HEK293 (cell line): Measurements from ENCODE around the gene CHST15.

Experiments
- CTCF ChIA-PET: fragments of 350-600 bp; formaldehyde crosslinking; extraction: SDS; loops from one replicate; lab custom pipeline; 2021; ENCODE audit warnings: antibody characterized with exemption; lab: Yijun Ruan, JAX
- POLR2A ChIA-PET: fragments of 300-600 bp; formaldehyde crosslinking; extraction: SDS; loops from one replicate; lab custom pipeline; 2020; ENCODE audit warnings: antibody characterized with exemption, inconsistent platforms; lab: Yijun Ruan, JAX
- H3K27ac ChIP-seq: fragments of 200-500 bp; sonication (Bioruptor generic); 2 replicates; pipeline ENCODE4 v1.5.1; 2014; ENCODE audit warnings: low read depth, low read length, control low read depth, inconsistent platforms; ENCODE audit errors: extremely low read depth
- H3K36me3 ChIP-seq, 2 experiments: fragments of 200-500 bp in 1 of 2; sonication (Bioruptor generic) in 1 of 2; 1 replicate in 1 of 2; 2 replicates in 1 of 2; pipeline ENCODE4 v1.5.1; 2014 to 2017; ENCODE audit warnings: inconsistent platforms in 2 of 2, low read length in 2 of 2; ENCODE audit not compliant: control insufficient read depth in 2 of 2, insufficient read depth in 1 of 2
- H3K4me1 ChIP-seq: fragments of 200-500 bp; sonication (Bioruptor generic); 2 replicates; pipeline ENCODE4 v1.5.1; 2014; ENCODE audit warnings: mild to moderate bottlenecking, low read length, inconsistent platforms; ENCODE audit not compliant: control insufficient read depth, insufficient read depth
- H3K4me3 ChIP-seq: 2 replicates; pipeline ENCODE4 v1.5.1; 2011; ENCODE audit warnings: low read depth, mild to moderate bottlenecking, control low read depth, low read length, moderate library complexity
- H3K9me3 ChIP-seq: fragments of 200-500 bp; sonication (Bioruptor generic); 2 replicates; pipeline ENCODE4 v1.5.1; 2014; ENCODE audit warnings: low read depth, low read length, inconsistent platforms; ENCODE audit not compliant: control insufficient read depth, insufficient read depth
- EGR2 ChIP-seq: fragments of 450-650 bp; formaldehyde crosslinking; IDR thresholded peaks from 2 replicates; pipeline ENCODE4 v1.5.1; 2016; ENCODE audit warnings: low read depth, missing biosample characterization, missing genetic modification characterization
- GLIS1 ChIP-seq: fragments of 450-650 bp; formaldehyde crosslinking; IDR thresholded peaks from 2 replicates; pipeline ENCODE4 v1.5.1; 2016; ENCODE audit warnings: missing biosample characterization, missing genetic modification characterization
- HOXC10 ChIP-seq: sonication (generic); formaldehyde crosslinking; IDR thresholded peaks from 2 replicates; pipeline ENCODE4 v1.8.1; 2023; ENCODE audit warnings: mild to moderate bottlenecking, missing genetic modification reagents
- MZF1 ChIP-seq: fragments of 450-650 bp; formaldehyde crosslinking; IDR thresholded peaks from 2 replicates; pipeline ENCODE4 v1.5.1; 2017; ENCODE audit warnings: missing biosample characterization, missing genetic modification characterization, borderline replicate concordance
- ZBTB17 ChIP-seq: fragments of 450-650 bp; formaldehyde crosslinking; IDR thresholded peaks from 2 replicates; pipeline ENCODE4 v1.5.1; 2016; ENCODE audit warnings: missing biosample characterization, missing genetic modification characterization
- ZBTB20 ChIP-seq: fragments of 450-650 bp; formaldehyde crosslinking; IDR thresholded peaks from 2 replicates; pipeline ENCODE4 v1.5.1; 2016; ENCODE audit warnings: missing biosample characterization, missing genetic modification characterization
- ZFP37 ChIP-seq: fragments of 450-650 bp; formaldehyde crosslinking; IDR thresholded peaks from 2 replicates; pipeline ENCODE4 v1.5.1; 2016; ENCODE audit warnings: missing biosample characterization, missing genetic modification characterization
- ZIC2 ChIP-seq: fragments of 450-650 bp; formaldehyde crosslinking; IDR thresholded peaks from 2 replicates; pipeline ENCODE4 v1.5.1; 2016; ENCODE audit warnings: missing biosample characterization, missing genetic modification characterization
- ZNF132 ChIP-seq: fragments of 450-650 bp; formaldehyde crosslinking; IDR thresholded peaks from 2 replicates; pipeline ENCODE4 v1.5.1; 2017; ENCODE audit warnings: missing biosample characterization, missing genetic modification characterization, borderline replicate concordance
- ZNF133 ChIP-seq: fragments of 450-650 bp; formaldehyde crosslinking; IDR thresholded peaks from 2 replicates; pipeline ENCODE4 v1.5.1; 2016; ENCODE audit warnings: missing biosample characterization, missing genetic modification characterization
- ZNF155 ChIP-seq: fragments of 450-650 bp; formaldehyde crosslinking; IDR thresholded peaks from 2 replicates; pipeline ENCODE4 v1.5.1; 2016; ENCODE audit warnings: missing biosample characterization, missing genetic modification characterization
- ZNF184 ChIP-seq: fragments of 450-650 bp; IDR thresholded peaks from 2 replicates; pipeline ENCODE4 v1.5.1; 2018; ENCODE audit warnings: missing biosample characterization, mild to moderate bottlenecking, missing genetic modification characterization
- ZNF2 ChIP-seq: fragments of 450-650 bp; formaldehyde crosslinking; IDR thresholded peaks from 2 replicates; pipeline ENCODE4 v1.5.1; 2016; ENCODE audit warnings: missing biosample characterization, missing genetic modification characterization
- ZNF221 ChIP-seq: fragments of 450-650 bp; formaldehyde crosslinking; IDR thresholded peaks from 2 replicates; pipeline ENCODE4 v1.5.1; 2017; ENCODE audit warnings: missing biosample characterization, missing genetic modification characterization, borderline replicate concordance
- ZNF239 ChIP-seq: fragments of 450-650 bp; formaldehyde crosslinking; IDR thresholded peaks from 2 replicates; pipeline ENCODE4 v1.5.1; 2016; ENCODE audit warnings: missing biosample characterization, missing genetic modification characterization
- ZNF266 ChIP-seq: fragments of 450-650 bp; formaldehyde crosslinking; IDR thresholded peaks from 2 replicates; pipeline ENCODE4 v1.5.1; 2016; ENCODE audit warnings: missing biosample characterization, missing genetic modification characterization, low read depth
- ZNF302 ChIP-seq: fragments of 450-650 bp; formaldehyde crosslinking; IDR thresholded peaks from 2 replicates; pipeline ENCODE4 v1.5.1; 2016; ENCODE audit warnings: missing biosample characterization, missing genetic modification characterization, low read depth
- ZNF362 ChIP-seq: fragments of 450-650 bp; formaldehyde crosslinking; IDR thresholded peaks from 2 replicates; pipeline ENCODE4 v1.5.1; 2016; ENCODE audit warnings: missing biosample characterization, missing genetic modification characterization
- ZNF416 ChIP-seq: fragments of 450-650 bp; formaldehyde crosslinking; IDR thresholded peaks from 2 replicates; pipeline ENCODE4 v1.5.1; 2016; ENCODE audit warnings: missing biosample characterization, missing genetic modification characterization
- ZNF426 ChIP-seq: fragments of 450-650 bp; formaldehyde crosslinking; IDR thresholded peaks from 2 replicates; pipeline ENCODE4 v1.5.1; 2017; ENCODE audit warnings: missing biosample characterization, missing genetic modification characterization, mild to moderate bottlenecking, inconsistent platforms, moderate library complexity
- ZNF704 ChIP-seq: fragments of 450-650 bp; formaldehyde crosslinking; IDR thresholded peaks from 2 replicates; pipeline ENCODE4 v1.5.1; 2016; ENCODE audit warnings: missing biosample characterization, missing genetic modification characterization
- ZNF707 ChIP-seq: fragments of 450-650 bp; formaldehyde crosslinking; IDR thresholded peaks from 2 replicates; pipeline ENCODE4 v1.5.1; 2016; ENCODE audit warnings: missing biosample characterization, missing genetic modification characterization
- ZNF792 ChIP-seq: fragments of 450-650 bp; formaldehyde crosslinking; IDR thresholded peaks from 2 replicates; pipeline ENCODE4 v1.5.1; 2016; ENCODE audit warnings: missing biosample characterization, missing genetic modification characterization
- ZSCAN23 ChIP-seq: fragments of 450-650 bp; formaldehyde crosslinking; IDR thresholded peaks from 2 replicates; pipeline ENCODE4 v1.5.1; 2016; ENCODE audit warnings: missing biosample characterization, missing genetic modification characterization
- TF ChIP-seq, protein P1 (sequence below): fragments of 450-650 bp; IDR thresholded peaks from 2 replicates; pipeline ENCODE4 v1.5.1; 2018; ENCODE audit warnings: missing biosample characterization, missing genetic modification characterization
- TF ChIP-seq, protein P2 (sequence below): fragments of 450-650 bp; formaldehyde crosslinking; IDR thresholded peaks from 2 replicates; pipeline ENCODE4 v1.5.1; 2016; ENCODE audit warnings: missing biosample characterization, missing genetic modification characterization
- TF ChIP-seq, protein P3 (sequence below): fragments of 450-650 bp; formaldehyde crosslinking; IDR thresholded peaks from 2 replicates; pipeline ENCODE4 v1.5.1; 2016; ENCODE audit warnings: missing biosample characterization, missing genetic modification characterization
- TF ChIP-seq, protein P4 (sequence below): fragments of 450-650 bp; formaldehyde crosslinking; IDR thresholded peaks from 2 replicates; pipeline ENCODE4 v1.5.1; 2016; ENCODE audit warnings: missing biosample characterization, missing genetic modification characterization

Gene CHST15

GRCh38 chr10:124073978-124074377 is 19.4 kb downstream of the CHST15 start:
- H3K9me3 ChIP-seq = no peaks in the 10 kb centered on the region
- H3K4me3 ChIP-seq = no peak overlapping the region
- no peaks in the 10 kb centered on the region for H3K36me3 ChIP-seq
- TF ChIP-seq ZIC2 (peak; percentile 72), MZF1 (tag by site-specific recombination) (no peak), ZNF239 (no peak), ZNF221 (tag by site-specific recombination) (no peak), ZNF155 (tag by site-specific recombination) (no peak), ZNF266 (no peak), ZSCAN23 (tag by site-specific recombination) (no peak), ZNF184 (tag by site-specific recombination) (no peak), HOXC10 (no peak), ZBTB20 (tag by site-specific recombination) (no peak), EGR2 (tag by site-specific recombination) (no peak), ZNF362 (tag by site-specific recombination) (no peak), ZNF133 (tag by site-specific recombination) (no peak), ZNF132 (tag by site-specific recombination) (no peak), GLIS1 (tag by site-specific recombination) (peak; percentile 89)
- TF ChIP-seq, protein P1, sequence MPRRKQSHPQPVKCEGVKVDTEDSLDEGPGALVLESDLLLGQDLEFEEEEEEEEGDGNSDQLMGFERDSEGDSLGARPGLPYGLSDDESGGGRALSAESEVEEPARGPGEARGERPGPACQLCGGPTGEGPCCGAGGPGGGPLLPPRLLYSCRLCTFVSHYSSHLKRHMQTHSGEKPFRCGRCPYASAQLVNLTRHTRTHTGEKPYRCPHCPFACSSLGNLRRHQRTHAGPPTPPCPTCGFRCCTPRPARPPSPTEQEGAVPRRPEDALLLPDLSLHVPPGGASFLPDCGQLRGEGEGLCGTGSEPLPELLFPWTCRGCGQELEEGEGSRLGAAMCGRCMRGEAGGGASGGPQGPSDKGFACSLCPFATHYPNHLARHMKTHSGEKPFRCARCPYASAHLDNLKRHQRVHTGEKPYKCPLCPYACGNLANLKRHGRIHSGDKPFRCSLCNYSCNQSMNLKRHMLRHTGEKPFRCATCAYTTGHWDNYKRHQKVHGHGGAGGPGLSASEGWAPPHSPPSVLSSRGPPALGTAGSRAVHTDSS = no peak
- TF ChIP-seq, protein P2, sequence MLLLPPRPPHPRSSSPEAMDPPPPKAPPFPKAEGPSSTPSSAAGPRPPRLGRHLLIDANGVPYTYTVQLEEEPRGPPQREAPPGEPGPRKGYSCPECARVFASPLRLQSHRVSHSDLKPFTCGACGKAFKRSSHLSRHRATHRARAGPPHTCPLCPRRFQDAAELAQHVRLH (tag by site-specific recombination) = no peak
- CTCF ChIA-PET = no interaction called here
- POLR2A ChIA-PET = no interaction called here
- no peak overlapping the region for H3K27ac ChIP-seq
- H3K4me1 ChIP-seq = peaks cover 6% of the 10 kb centered on the region; the same call in 1 of the 2 replicates

- ChIA-PET CTCF (no interaction called here), POLR2A (no interaction called here)
- no peaks in the 10 kb centered on the region for H3K36me3 ChIP-seq
- peaks cover 5% of the 10 kb centered on the region; the same call in 1 of the 2 replicates for H3K4me1 ChIP-seq
- H3K9me3 ChIP-seq = no peaks in the 10 kb centered on the region
- H3K27ac ChIP-seq = no peak overlapping the region
- H3K4me3 ChIP-seq = no peak overlapping the region
- TF ChIP-seq ZNF2 (tag by site-specific recombination) (no peak), ZBTB17 (tag by site-specific recombination) (no peak), ZNF707 (no peak), ZFP37 (no peak), ZNF416 (tag by site-specific recombination) (no peak), ZNF426 (tag by site-specific recombination) (no peak), ZNF302 (no peak), ZNF704 (tag by site-specific recombination) (no peak), ZNF792 (tag by site-specific recombination) (no peak)
- TF ChIP-seq, protein P3, sequence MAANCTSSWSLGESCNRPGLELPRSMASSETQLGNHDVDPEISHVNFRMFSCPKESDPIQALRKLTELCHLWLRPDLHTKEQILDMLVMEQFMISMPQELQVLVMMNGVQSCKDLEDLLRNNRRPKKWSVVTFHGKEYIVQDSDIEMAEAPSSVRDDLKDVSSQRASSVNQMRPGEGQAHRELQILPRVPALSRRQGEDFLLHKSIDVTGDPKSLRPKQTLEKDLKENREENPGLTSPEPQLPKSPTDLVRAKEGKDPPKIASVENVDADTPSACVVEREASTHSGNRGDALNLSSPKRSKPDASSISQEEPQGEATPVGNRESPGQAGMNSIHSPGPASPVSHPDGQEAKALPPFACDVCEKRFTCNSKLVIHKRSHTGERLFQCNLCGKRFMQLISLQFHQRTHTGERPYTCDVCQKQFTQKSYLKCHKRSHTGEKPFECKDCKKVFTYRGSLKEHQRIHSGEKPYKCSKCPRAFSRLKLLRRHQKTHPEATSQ = no peak
- TF ChIP-seq, protein P4, sequence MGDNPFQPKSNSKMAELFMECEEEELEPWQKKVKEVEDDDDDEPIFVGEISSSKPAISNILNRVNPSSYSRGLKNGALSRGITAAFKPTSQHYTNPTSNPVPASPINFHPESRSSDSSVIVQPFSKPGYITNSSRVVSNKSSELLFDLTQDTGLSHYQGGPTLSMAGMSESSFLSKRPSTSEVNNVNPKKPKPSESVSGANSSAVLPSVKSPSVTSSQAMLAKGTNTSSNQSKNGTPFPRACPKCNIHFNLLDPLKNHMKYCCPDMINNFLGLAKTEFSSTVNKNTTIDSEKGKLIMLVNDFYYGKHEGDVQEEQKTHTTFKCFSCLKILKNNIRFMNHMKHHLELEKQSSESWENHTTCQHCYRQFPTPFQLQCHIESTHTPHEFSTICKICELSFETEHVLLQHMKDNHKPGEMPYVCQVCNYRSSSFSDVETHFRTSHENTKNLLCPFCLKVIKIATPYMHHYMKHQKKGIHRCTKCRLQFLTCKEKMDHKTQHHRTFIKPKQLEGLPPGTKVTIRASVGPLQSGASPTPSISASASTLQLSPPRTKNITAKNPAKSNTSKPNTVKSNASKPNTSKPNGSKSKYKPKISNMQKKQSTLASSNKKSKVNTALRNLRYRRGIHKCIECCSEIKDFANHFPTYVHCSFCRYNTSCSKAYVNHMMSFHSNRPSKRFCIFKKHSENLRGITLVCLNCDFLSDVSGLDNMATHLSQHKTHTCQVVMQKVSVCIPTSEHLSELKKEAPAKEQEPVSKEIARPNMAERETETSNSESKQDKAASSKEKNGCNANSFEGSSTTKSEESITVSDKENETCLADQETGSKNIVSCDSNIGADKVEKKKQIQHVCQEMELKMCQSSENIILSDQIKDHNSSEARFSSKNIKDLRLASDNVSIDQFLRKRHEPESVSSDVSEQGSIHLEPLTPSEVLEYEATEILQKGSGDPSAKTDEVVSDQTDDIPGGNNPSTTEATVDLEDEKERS (tag by site-specific recombination) = no peak
These were observed 20.9 kb downstream of the CHST15 start for GRCh38 chr10:124072541-124072940.
